Peyer's patch (tissue), 4 donors: ENCODE measurements around the gene HNF4A. TPM values are rescaled to one million over a fixed set of nuclear protein-coding genes. Genes with fewer than 3 reads are reported as not detected.
A peak's percentile ranks its signal among the peaks of the same experiment; 100 is the strongest.

ENCODE experiments used
- DNase-seq, 3 donors: peaks; one replicate each; pipeline ENCODE4 v3.0.0-alpha.2; 2017 to 2019
- H3K27ac ChIP-seq, 4 donors: fragments of 200-600 bp; sonication (generic); one replicate each; pipeline ENCODE4 v1.5.1; 2016 to 2019
- H3K27me3 ChIP-seq, 2 donors: fragments of 200-600 bp; sonication (generic); one replicate each; pipeline ENCODE4 v1.5.1; 2019
- H3K36me3 ChIP-seq, 3 donors: fragments of 200-600 bp; sonication (generic); one replicate each; pipeline ENCODE4 v1.5.1; 2016 to 2019
- H3K4me1 ChIP-seq, 4 donors: fragments of 200-600 bp; sonication (generic); one replicate each; pipeline ENCODE4 v1.5.1; 2016 to 2019
- H3K4me3 ChIP-seq, 4 donors: fragments of 200-600 bp; sonication (generic); 1 replicate in 3 of 4; 2 replicates in 1 of 4; pipeline ENCODE4 v1.5.1; 2016 to 2019; ENCODE audit warnings: mild to moderate bottlenecking in 1 of 4
- H3K9me3 ChIP-seq, 4 donors: fragments of 200-600 bp; sonication (generic); one replicate each; pipeline ENCODE4 v1.5.1; 2016 to 2019; ENCODE audit warnings: mild to moderate bottlenecking in 1 of 4
- CTCF ChIP-seq, 6 experiments: fragments of 450-650 bp in 4 of 6; fragments of 200-600 bp in 2 of 6; sonication (generic) in 1 of 6; IDR thresholded peaks; one replicate each; pipeline ENCODE4 v1.5.1; 2017 to 2019; ENCODE audit warnings: antibody characterized with exemption in 6 of 6, mild to moderate bottlenecking in 3 of 6, moderate library complexity in 1 of 6
- POLR2A ChIP-seq, 2 donors: fragments of 450-650 bp; IDR thresholded peaks; one replicate each; pipeline ENCODE4 v1.5.1; 2017; ENCODE audit warnings: antibody characterized with exemption in 2 of 2, mild to moderate bottlenecking in 2 of 2, moderate library complexity in 2 of 2
- total RNA-seq, 4 donors: library from RNA; depleted of rRNA; stranded (reverse); fragments of >200 nt; gene quantifications; one replicate each; pipeline ENCODE4 v1.1.0, GENCODE V29; 2016

The HNF4A gene
- total RNA-seq, 4 donors from 2014 or later, result 76.7 to 346 (median 308) TPM

- Histone ChIP-seq H3K27ac (no peak overlapping the region), H3K27me3 (no peaks in the 10 kb centered on the region), H3K4me3 (no peak overlapping the region), H3K36me3 (peaks cover 0 to 19% (median 0%) of the 10 kb centered on the region in 3 donors), H3K9me3 (no peaks in the 10 kb centered on the region), H3K4me1 (peaks cover 0 to 5% (median 2%) of the 10 kb centered on the region in 4 donors)
- no peak for TF ChIP-seq POLR2A (IDR thresholded peaks at IDR 0.05)
- no peak for TF ChIP-seq CTCF (IDR thresholded peaks at IDR 0.05)
- no peak for DNase-seq
Measured at GRCh38 chr20:44477151-44477550, 121.7 kb downstream of the HNF4A start.

GRCh38 chr20:44478206-44478605 lies 122.7 kb downstream of the HNF4A start:
- Histone ChIP-seq H3K4me1 (peaks cover 0 to 5% (median 2%) of the 10 kb centered on the region in 4 donors), H3K4me3 (no peak overlapping the region), H3K27ac (no peak overlapping the region), H3K36me3 (peaks cover 0 to 26% (median 0%) of the 10 kb centered on the region in 3 donors), H3K9me3 (no peaks in the 10 kb centered on the region), H3K27me3 (no peaks in the 10 kb centered on the region)
- no peak for DNase-seq
- no peak for TF ChIP-seq CTCF (IDR thresholded peaks at IDR 0.05)
- no peak for TF ChIP-seq POLR2A (IDR thresholded peaks at IDR 0.05)

- H3K4me1 ChIP-seq, result peaks cover 0 to 5% (median 2%) of the 10 kb centered on the region in 4 donors
- H3K9me3 ChIP-seq, result no peaks in the 10 kb centered on the region
- H3K4me3 ChIP-seq, result no peak overlapping the region
- peak in 1 of 3 donors; percentile 26 for DNase-seq
- no peak overlapping the region for H3K27ac ChIP-seq
- peaks cover 0 to 40% (median 0%) of the 10 kb centered on the region in 3 donors for H3K36me3 ChIP-seq
- TF ChIP-seq POLR2A (IDR thresholded peaks at IDR 0.05), result no peak
- no peak for TF ChIP-seq CTCF (IDR thresholded peaks at IDR 0.05)
- H3K27me3 ChIP-seq, result no peaks in the 10 kb centered on the region
Measured at GRCh38 chr20:44479643-44480042, 124.1 kb downstream of the HNF4A start.

- TF ChIP-seq POLR2A (IDR thresholded peaks at IDR 0.05) (no peak), CTCF (IDR thresholded peaks at IDR 0.05) (no peak)
- no peak for DNase-seq
- peaks cover 0 to 5% (median 2%) of the 10 kb centered on the region in 4 donors for H3K4me1 ChIP-seq
- no peaks in the 10 kb centered on the region for H3K27me3 ChIP-seq
- no peak overlapping the region for H3K4me3 ChIP-seq
- H3K9me3 ChIP-seq, result no peaks in the 10 kb centered on the region
- H3K36me3 ChIP-seq, result peaks cover 0 to 45% (median 0%) of the 10 kb centered on the region in 3 donors
- no peak overlapping the region for H3K27ac ChIP-seq
Measured at GRCh38 chr20:44480097-44480496, 124.6 kb downstream of the HNF4A start.

- H3K9me3 ChIP-seq, result no peaks in the 10 kb centered on the region
- H3K4me1 ChIP-seq, result no peaks in the 10 kb centered on the region
- H3K27ac ChIP-seq, result no peak overlapping the region
- peaks cover 0 to 63% (median 0%) of the 10 kb centered on the region in 3 donors for H3K36me3 ChIP-seq
- H3K4me3 ChIP-seq, result no peak overlapping the region
- TF ChIP-seq CTCF (IDR thresholded peaks at IDR 0.05), result no peak
- no peak for TF ChIP-seq POLR2A (IDR thresholded peaks at IDR 0.05)
- DNase-seq, result no peak
- no peaks in the 10 kb centered on the region for H3K27me3 ChIP-seq
Measured at GRCh38 chr20:44481719-44482416, 126.4 kb downstream of the HNF4A start.
